A549 (cell line): ENCODE data around the gene BCAS4.

ENCODE experiments used
- CTCF ChIP-seq: fragments of >200 bp; sonication (Bioruptor Twin); formaldehyde crosslinking; IDR thresholded peaks from 3 replicates; pipeline ENCODE4 v1.5.1; 2016
- FOSL2 ChIP-seq, 2 experiments: fragments of 450-650 bp in 1 of 2; fragments of >200 bp in 1 of 2; sonication (Bioruptor Twin) in 1 of 2; formaldehyde crosslinking; IDR thresholded peaks; 2 replicates each; pipeline versions ENCODE4 v1.5.0 to v1.6.1; 2016 to 2020; ENCODE audit warnings: mild to moderate bottlenecking in 1 of 2, moderate library complexity in 1 of 2
- JUNB ChIP-seq: fragments of >200 bp; sonication (Bioruptor Twin); formaldehyde crosslinking; IDR thresholded peaks from 2 replicates; pipeline ENCODE4 v1.6.1; 2016
- PBX3 ChIP-seq: IDR thresholded peaks from 2 replicates; pipeline ENCODE4 v1.6.1; 2012

- TF ChIP-seq CTCF: no peak
- no peak for TF ChIP-seq FOSL2 (IDR thresholded peaks at IDR 0.05)
- no peak for TF ChIP-seq FOSL2 (CRISPR knock-in tag; IDR thresholded peaks at IDR 0.05)
- TF ChIP-seq JUNB: no peak
- TF ChIP-seq PBX3: no peak
Measured at GRCh38 chr20:50776122-50776817, 18.6 kb upstream of the BCAS4 start.
